Activated B cell treated with CpG ODN at 0.5 μM for 24 hours (primary cell): ENCODE data around the gene DNAJC1. TPM values are rescaled to one million over a fixed set of nuclear protein-coding genes. Genes with fewer than 3 reads are reported as not detected.

Source experiments
- ATAC-seq: fragments of 200-7000 bp; cut with Tn5 transposase; one replicate; pipeline ENCODE4 v1.10.0; 2021; ENCODE audit warnings: low read depth, mild to moderate bottlenecking, moderate library complexity
- CTCF ChIA-PET: fragments of 350-600 bp; sonication (Branson Sonifier 250); formaldehyde crosslinking; loops from one replicate; lab custom pipeline; 2021; ENCODE audit warnings: antibody characterized with exemption; lab: Charles Lee
- POLR2A ChIA-PET: fragments of 350-600 bp; sonication (Branson Sonifier 250); formaldehyde crosslinking; loops from one replicate; lab custom pipeline; 2021; ENCODE audit warnings: antibody characterized with exemption; lab: Charles Lee
- DNase-seq: peaks from one replicate; pipeline ENCODE4 v3.0.0; 2022
- H3K27ac Mint-ChIP-seq: one replicate; pipeline ENCODE4 v1.8.0; 2020; ENCODE audit warnings: mixed read lengths
- H3K27me3 Mint-ChIP-seq: one replicate; pipeline ENCODE4 v1.8.0; 2021; ENCODE audit warnings: mixed read lengths
- H3K36me3 Mint-ChIP-seq: one replicate; pipeline ENCODE4 v1.8.0; 2021; ENCODE audit warnings: low read depth, mixed read lengths
- H3K4me1 Mint-ChIP-seq: one replicate; pipeline ENCODE4 v1.8.0; 2021; ENCODE audit warnings: mixed read lengths
- H3K4me3 Mint-ChIP-seq: one replicate; pipeline ENCODE4 v1.8.0; 2020; ENCODE audit warnings: mild to moderate bottlenecking, mixed read lengths
- H3K9me3 Mint-ChIP-seq: one replicate; pipeline ENCODE4 v1.8.0; 2020; ENCODE audit warnings: mixed read lengths
- intact Hi-C: fragments of 100-400 bp; cut with micrococcal nuclease; formaldehyde crosslinking; loops from one replicate; pipeline ENCODE4 v1.15.1; 2024
- total RNA-seq: library from RNA; stranded (reverse); gene quantifications from 2 replicates; pipeline ENCODE4 v1.2.3, GENCODE V29; 2022
- TF ChIP-seq, protein P1 (sequence below): fragments of 200-600 bp; IDR thresholded peaks from one replicate; pipeline ENCODE4 v1.8.0; 2022; ENCODE audit warnings: antibody characterized with exemption, mild to moderate bottlenecking

The DNAJC1 gene
- total RNA-seq, 1 donor from 2014 or later = 10.9 TPM

DNA sequence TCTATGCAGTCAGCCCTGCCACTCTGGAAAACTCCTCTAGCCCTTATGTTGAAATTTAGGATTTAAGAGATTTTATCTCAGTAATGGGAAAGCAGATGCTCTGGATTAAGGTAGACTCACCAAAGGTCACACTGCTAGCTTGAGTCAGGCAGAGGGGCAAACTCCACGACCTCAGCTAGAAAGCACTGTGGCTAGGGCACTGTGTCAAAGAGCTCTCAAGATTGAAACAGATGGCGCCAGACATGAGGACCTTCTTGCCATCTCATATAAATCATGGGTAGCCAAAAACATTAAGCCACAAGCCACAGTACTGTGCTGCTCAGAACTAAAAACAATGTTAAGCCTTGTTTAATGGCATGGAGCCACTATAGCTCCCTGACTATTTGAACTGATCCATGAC lies 188.7 kb downstream of the DNAJC1 start:
- Mint-ChIP-seq H3K4me1 (peaks cover 13% of the 10 kb centered on the region), H3K27me3 (no peaks in the 10 kb centered on the region), H3K36me3 (no peaks in the 10 kb centered on the region), H3K9me3 (peaks cover 4% of the 10 kb centered on the region), H3K27ac (no peak overlapping the region), H3K4me3 (no peak overlapping the region)
- ChIA-PET CTCF (interaction anchor here (0.7 kb wide), 1 partner anchor 1082 kb away, joined by 5 read pairs; no protein-coding TSS in a partner anchor), POLR2A (no interaction called here)
- intact Hi-C loops = no loop called here
- TF ChIP-seq, protein P1, sequence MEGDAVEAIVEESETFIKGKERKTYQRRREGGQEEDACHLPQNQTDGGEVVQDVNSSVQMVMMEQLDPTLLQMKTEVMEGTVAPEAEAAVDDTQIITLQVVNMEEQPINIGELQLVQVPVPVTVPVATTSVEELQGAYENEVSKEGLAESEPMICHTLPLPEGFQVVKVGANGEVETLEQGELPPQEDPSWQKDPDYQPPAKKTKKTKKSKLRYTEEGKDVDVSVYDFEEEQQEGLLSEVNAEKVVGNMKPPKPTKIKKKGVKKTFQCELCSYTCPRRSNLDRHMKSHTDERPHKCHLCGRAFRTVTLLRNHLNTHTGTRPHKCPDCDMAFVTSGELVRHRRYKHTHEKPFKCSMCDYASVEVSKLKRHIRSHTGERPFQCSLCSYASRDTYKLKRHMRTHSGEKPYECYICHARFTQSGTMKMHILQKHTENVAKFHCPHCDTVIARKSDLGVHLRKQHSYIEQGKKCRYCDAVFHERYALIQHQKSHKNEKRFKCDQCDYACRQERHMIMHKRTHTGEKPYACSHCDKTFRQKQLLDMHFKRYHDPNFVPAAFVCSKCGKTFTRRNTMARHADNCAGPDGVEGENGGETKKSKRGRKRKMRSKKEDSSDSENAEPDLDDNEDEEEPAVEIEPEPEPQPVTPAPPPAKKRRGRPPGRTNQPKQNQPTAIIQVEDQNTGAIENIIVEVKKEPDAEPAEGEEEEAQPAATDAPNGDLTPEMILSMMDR = no peak
- no peak for DNase-seq
- no peak for ATAC-seq

DNA sequence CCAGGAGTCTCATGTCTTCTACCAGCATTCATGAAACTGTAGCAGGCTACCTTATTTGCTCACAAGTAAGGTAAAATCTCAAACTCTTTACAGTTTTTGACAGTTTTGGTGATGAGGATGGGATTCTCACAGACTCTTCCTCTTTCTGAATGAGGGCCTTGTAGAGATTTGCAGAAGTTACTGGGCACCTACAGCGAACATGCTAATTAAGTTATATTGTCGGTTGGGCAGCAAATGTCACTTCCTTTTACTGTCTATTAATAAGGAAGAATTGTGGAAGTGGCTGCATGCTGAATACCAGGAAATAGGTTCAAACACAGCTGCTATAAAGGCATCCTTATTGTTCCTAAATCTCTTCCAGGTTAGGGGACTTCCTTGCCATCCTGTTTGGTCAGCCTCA lies 189.6 kb downstream of the DNAJC1 start:
- intact Hi-C loops = no loop called here
- POLR2A ChIA-PET = no interaction called here
- no peaks in the 10 kb centered on the region for H3K36me3 Mint-ChIP-seq

DNA sequence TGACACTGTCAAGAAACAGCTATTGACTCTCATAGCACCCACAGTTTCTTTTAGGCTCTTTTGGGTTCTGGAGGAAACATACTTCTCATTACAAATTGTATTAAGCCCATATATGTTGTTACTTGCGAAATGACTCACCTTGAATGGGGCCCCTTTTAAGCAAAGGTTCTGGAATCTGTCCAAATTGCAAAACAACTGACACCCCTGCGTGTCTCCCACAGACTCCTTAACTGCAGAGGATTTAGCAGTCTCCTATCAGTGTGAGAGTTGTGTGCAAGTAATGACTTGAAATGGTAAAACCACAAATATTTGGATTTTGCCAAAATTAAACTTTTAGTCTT lies 192.3 kb downstream of the DNAJC1 start:
- Mint-ChIP-seq H3K4me3 (no peak overlapping the region), H3K4me1 (peaks cover 13% of the 10 kb centered on the region), H3K36me3 (no peaks in the 10 kb centered on the region), H3K27ac (no peak overlapping the region), H3K27me3 (no peaks in the 10 kb centered on the region), H3K9me3 (peaks cover 4% of the 10 kb centered on the region)
- DNase-seq (no peak), ATAC-seq (no peak)
- intact Hi-C loops = no loop called here
- TF ChIP-seq, protein P1 = no peak
- POLR2A ChIA-PET = no interaction called here
- CTCF ChIA-PET = no interaction called here

More for the DNA sequence above, 189.6 kb downstream of the DNAJC1 start:
- H3K27ac Mint-ChIP-seq = no peak overlapping the region
- TF ChIP-seq, protein P1 = no peak
- peaks cover 13% of the 10 kb centered on the region for H3K4me1 Mint-ChIP-seq
- no peaks in the 10 kb centered on the region for H3K27me3 Mint-ChIP-seq
- peaks cover 4% of the 10 kb centered on the region for H3K9me3 Mint-ChIP-seq
- CTCF ChIA-PET = no interaction called here
- no peak overlapping the region for H3K4me3 Mint-ChIP-seq
- ATAC-seq = peak; percentile 18
- no peak for DNase-seq

DNA sequence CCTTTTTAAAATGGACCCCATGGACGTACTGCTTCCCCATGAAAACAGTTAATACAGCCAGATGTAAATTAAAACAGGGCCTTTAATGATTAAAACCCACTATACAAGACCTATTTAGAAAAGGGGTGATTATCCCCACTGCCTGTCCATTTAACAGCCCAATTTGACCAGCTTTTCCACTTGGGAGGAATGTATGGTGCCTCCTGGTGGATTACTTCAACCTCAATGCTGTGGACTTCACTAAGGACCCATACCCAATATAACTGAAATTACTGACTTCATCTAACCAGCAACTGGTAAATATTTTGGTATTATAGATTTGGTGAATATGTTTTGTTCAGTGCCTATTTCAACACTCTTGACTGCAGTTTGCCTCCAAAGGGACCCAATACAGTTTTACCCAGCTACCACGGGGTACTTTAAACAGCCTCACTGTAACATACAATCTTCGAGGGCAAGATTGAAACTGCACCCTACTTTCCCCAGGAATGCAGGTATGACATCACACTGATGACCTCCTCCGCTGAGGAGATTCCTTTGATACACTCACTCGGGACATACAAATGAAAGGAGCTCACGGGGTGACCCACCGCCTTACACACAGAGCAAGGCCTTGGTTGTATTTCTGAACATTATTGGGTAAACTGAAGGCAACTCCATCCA lies 192.8 kb downstream of the DNAJC1 start:
- H3K27ac Mint-ChIP-seq = no peak overlapping the region
- intact Hi-C loops = no loop called here
- CTCF ChIA-PET = no interaction called here
- peaks cover 13% of the 10 kb centered on the region for H3K4me1 Mint-ChIP-seq
- no peak overlapping the region for H3K4me3 Mint-ChIP-seq
- H3K9me3 Mint-ChIP-seq = peaks cover 4% of the 10 kb centered on the region
- no peaks in the 10 kb centered on the region for H3K27me3 Mint-ChIP-seq
- POLR2A ChIA-PET = no interaction called here
- ATAC-seq = no peak
- H3K36me3 Mint-ChIP-seq = peaks cover 2% of the 10 kb centered on the region
- TF ChIP-seq, protein P1 = no peak
- no peak for DNase-seq

DNA sequence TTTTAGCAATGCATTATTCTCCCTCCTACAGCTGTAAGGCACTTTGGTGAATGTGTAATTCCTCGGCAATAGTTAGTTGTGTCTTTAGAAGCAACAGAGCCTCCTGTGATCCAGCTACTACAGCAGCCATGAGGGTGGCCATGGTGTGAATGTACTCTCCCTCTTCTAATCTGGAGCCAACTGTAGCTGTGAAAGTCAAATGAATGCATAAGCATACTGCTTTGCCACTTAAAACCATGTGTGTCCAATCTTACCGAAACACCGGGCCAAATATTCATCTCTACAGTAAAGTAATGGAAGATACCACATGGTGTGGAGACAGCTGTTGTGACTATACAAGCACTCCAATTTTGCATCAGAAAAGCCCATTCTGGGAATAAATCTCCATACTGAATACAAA lies 195.0 kb downstream of the DNAJC1 start:
- intact Hi-C loops = no loop called here
- H3K36me3 Mint-ChIP-seq = peaks cover 3% of the 10 kb centered on the region
- no peak for DNase-seq
- no peak for ATAC-seq
- TF ChIP-seq, protein P1 = no peak
- POLR2A ChIA-PET = no interaction called here
- no peak overlapping the region for H3K27ac Mint-ChIP-seq
- peaks cover under 1% of the 10 kb centered on the region for H3K4me1 Mint-ChIP-seq
- CTCF ChIA-PET = no interaction called here
- no peak overlapping the region for H3K4me3 Mint-ChIP-seq
- H3K9me3 Mint-ChIP-seq = no peaks in the 10 kb centered on the region
- no peaks in the 10 kb centered on the region for H3K27me3 Mint-ChIP-seq
